IPS-15b (cell line): ENCODE measurements around the gene SOD2.
"Not testable (repeated sequence)": the region's sequence is repeated elsewhere in the genome, so short reads cannot be mapped to it uniquely, and the experiment has no call there.

Experiments
- H3K27me3 ChIP-seq: one replicate; pipeline ENCODE4 v1.6.1; 2013; ENCODE audit warnings: low read length; ENCODE audit not compliant: control insufficient read depth, insufficient read depth
- H3K36me3 ChIP-seq: one replicate; pipeline ENCODE4 v1.6.1; 2013; ENCODE audit warnings: low read length; ENCODE audit not compliant: control insufficient read depth, insufficient read depth
- H3K4me1 ChIP-seq: one replicate; pipeline ENCODE4 v1.6.1; 2013; ENCODE audit warnings: mild to moderate bottlenecking, low read length; ENCODE audit not compliant: control insufficient read depth, insufficient read depth
- H3K4me3 ChIP-seq: one replicate; pipeline ENCODE4 v1.5.1; 2013; ENCODE audit warnings: low read depth, low read length
- H3K9ac ChIP-seq: one replicate; pipeline ENCODE4 v1.6.1; 2013; ENCODE audit warnings: low read depth, mild to moderate bottlenecking, low read length
- H3K9me3 ChIP-seq: one replicate; pipeline ENCODE4 v1.6.1; 2013; ENCODE audit warnings: mild to moderate bottlenecking, low read length; ENCODE audit not compliant: control insufficient read depth, insufficient read depth

The SOD2 gene

GRCh38 chr6:159679091-159680077, 13.7 kb downstream of the SOD2 start:
- H3K36me3 ChIP-seq, result peaks cover 4% of the 10 kb centered on the region
- H3K4me1 ChIP-seq, result no peaks in the 10 kb centered on the region
- no peaks in the 10 kb centered on the region for H3K27me3 ChIP-seq
- no peak overlapping the region for H3K4me3 ChIP-seq
- no peak overlapping the region for H3K9ac ChIP-seq
- no peaks in the 10 kb centered on the region for H3K9me3 ChIP-seq

GRCh38 chr6:159678574-159678973, 14.5 kb downstream of the SOD2 start:
- peaks cover 4% of the 10 kb centered on the region for H3K36me3 ChIP-seq
- no peak overlapping the region for H3K9ac ChIP-seq
- no peaks in the 10 kb centered on the region for H3K9me3 ChIP-seq
- no peak overlapping the region for H3K4me3 ChIP-seq
- H3K4me1 ChIP-seq, result no peaks in the 10 kb centered on the region
- no peaks in the 10 kb centered on the region for H3K27me3 ChIP-seq

- Histone ChIP-seq H3K9me3 (no peaks in the 10 kb centered on the region), H3K9ac (no peak overlapping the region), H3K4me1 (no peaks in the 10 kb centered on the region), H3K27me3 (no peaks in the 10 kb centered on the region), H3K4me3 (no peak overlapping the region), H3K36me3 (peaks cover 4% of the 10 kb centered on the region)
Observed at GRCh38 chr6:159677506-159678165, 15.4 kb downstream of the SOD2 start.

- Histone ChIP-seq H3K36me3 (no peaks in the 10 kb centered on the region), H3K9ac (no peak overlapping the region), H3K4me3 (no peak overlapping the region), H3K9me3 (no peaks in the 10 kb centered on the region), H3K4me1 (no peaks in the 10 kb centered on the region), H3K27me3 (no peaks in the 10 kb centered on the region)
Observed at GRCh38 chr6:159676890-159677505, 16.0 kb downstream of the SOD2 start.

- not testable (repeated sequence) for H3K27me3 ChIP-seq, H3K36me3 ChIP-seq, H3K4me3 ChIP-seq, H3K9me3 ChIP-seq, H3K9ac ChIP-seq, H3K4me1 ChIP-seq
Observed at GRCh38 chr6:159676236-159676635, 16.8 kb downstream of the SOD2 start.

- Histone ChIP-seq H3K36me3 (no peaks in the 10 kb centered on the region), H3K4me1 (no peaks in the 10 kb centered on the region), H3K9ac (no peak overlapping the region), H3K4me3 (no peak overlapping the region), H3K27me3 (no peaks in the 10 kb centered on the region), H3K9me3 (peaks cover 7% of the 10 kb centered on the region)
Observed at GRCh38 chr6:159665868-159666635, 27.0 kb downstream of the SOD2 start.

GRCh38 chr6:159663368-159663889, 29.6 kb downstream of the SOD2 start:
- not testable (repeated sequence) for H3K36me3 ChIP-seq, H3K4me1 ChIP-seq, H3K9ac ChIP-seq, H3K9me3 ChIP-seq, H3K4me3 ChIP-seq, H3K27me3 ChIP-seq

- H3K4me3 ChIP-seq, H3K9me3 ChIP-seq, H3K4me1 ChIP-seq, H3K27me3 ChIP-seq, H3K9ac ChIP-seq, H3K36me3 ChIP-seq: not testable (repeated sequence)
Observed at GRCh38 chr6:159661977-159662376, 31.1 kb downstream of the SOD2 start.

GRCh38 chr6:159655409-159655988, 37.5 kb downstream of the SOD2 start:
- no peaks in the 10 kb centered on the region for H3K36me3 ChIP-seq
- H3K4me1 ChIP-seq, result peaks cover 2% of the 10 kb centered on the region
- H3K27me3 ChIP-seq, result no peaks in the 10 kb centered on the region
- H3K9me3 ChIP-seq, result no peaks in the 10 kb centered on the region
- no peak overlapping the region for H3K9ac ChIP-seq
- H3K4me3 ChIP-seq, result peak overlapping the region; percentile 13

GRCh38 chr6:159654483-159655098, 38.5 kb downstream of the SOD2 start:
- H3K36me3 ChIP-seq, result no peaks in the 10 kb centered on the region
- peaks cover 2% of the 10 kb centered on the region for H3K4me1 ChIP-seq
- no peak overlapping the region for H3K4me3 ChIP-seq

More at GRCh38 chr6:159654483-159655098, 38.5 kb downstream of the SOD2 start:
- Histone ChIP-seq H3K9me3 (no peaks in the 10 kb centered on the region), H3K9ac (no peak overlapping the region), H3K27me3 (no peaks in the 10 kb centered on the region)
